PFSK-1 (cell line): ENCODE results near the gene CCT6B. TPM values are rescaled to one million over a fixed set of nuclear protein-coding genes. Genes with fewer than 3 reads are reported as not detected.

Experiments used
- FOXP2 ChIP-seq: optimal IDR thresholded peaks from 2 replicates; pipeline ENCODE3; 2011; ENCODE audit warnings: borderline replicate concordance, control low read depth, inconsistent platforms; ENCODE audit not compliant: insufficient read depth; ENCODE audit errors: extremely low read length, extremely low read depth
- POLR2AphosphoS5 ChIP-seq: IDR thresholded peaks from 2 replicates; pipeline ENCODE4 v1.6.1; 2012; ENCODE audit warnings: low read depth, mild to moderate bottlenecking, control low read depth, low read length, moderate library complexity
- SIN3A ChIP-seq: IDR thresholded peaks from 2 replicates; pipeline ENCODE4 v1.6.1; 2012; ENCODE audit warnings: mild to moderate bottlenecking, low read length, moderate library complexity, borderline replicate concordance; ENCODE audit not compliant: insufficient read depth
- TAF1 ChIP-seq: IDR thresholded peaks from 2 replicates; pipeline ENCODE4 v1.6.1; 2012; ENCODE audit warnings: low read length, control low read depth, borderline replicate concordance; ENCODE audit not compliant: insufficient read depth
- polyA plus RNA-seq: library from polyadenylated mRNA; unstranded; fragments of >200 nt; gene quantifications from one replicate; pipeline ENCODE4 v1.2.1, GENCODE V29; 2012; ENCODE audit warnings: low read depth, missing spikeins; ENCODE audit not compliant: insufficient read length
- TF ChIP-seq, protein P1 (sequence below), 2 experiments: IDR thresholded peaks; 2 replicates each; pipeline versions ENCODE4 v1.6.1 to v1.8.0; 2011 to 2012; ENCODE audit warnings: low read depth in 2 of 2, low read length in 2 of 2, control low read depth in 1 of 2, inconsistent platforms in 1 of 2, mild to moderate bottlenecking in 1 of 2, moderate library complexity in 1 of 2; ENCODE audit not compliant: insufficient read depth in 1 of 2

CCT6B gene, protein sequence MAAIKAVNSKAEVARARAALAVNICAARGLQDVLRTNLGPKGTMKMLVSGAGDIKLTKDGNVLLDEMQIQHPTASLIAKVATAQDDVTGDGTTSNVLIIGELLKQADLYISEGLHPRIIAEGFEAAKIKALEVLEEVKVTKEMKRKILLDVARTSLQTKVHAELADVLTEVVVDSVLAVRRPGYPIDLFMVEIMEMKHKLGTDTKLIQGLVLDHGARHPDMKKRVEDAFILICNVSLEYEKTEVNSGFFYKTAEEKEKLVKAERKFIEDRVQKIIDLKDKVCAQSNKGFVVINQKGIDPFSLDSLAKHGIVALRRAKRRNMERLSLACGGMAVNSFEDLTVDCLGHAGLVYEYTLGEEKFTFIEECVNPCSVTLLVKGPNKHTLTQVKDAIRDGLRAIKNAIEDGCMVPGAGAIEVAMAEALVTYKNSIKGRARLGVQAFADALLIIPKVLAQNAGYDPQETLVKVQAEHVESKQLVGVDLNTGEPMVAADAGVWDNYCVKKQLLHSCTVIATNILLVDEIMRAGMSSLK
- polyA plus RNA-seq, result 1.9 TPM

DNA sequence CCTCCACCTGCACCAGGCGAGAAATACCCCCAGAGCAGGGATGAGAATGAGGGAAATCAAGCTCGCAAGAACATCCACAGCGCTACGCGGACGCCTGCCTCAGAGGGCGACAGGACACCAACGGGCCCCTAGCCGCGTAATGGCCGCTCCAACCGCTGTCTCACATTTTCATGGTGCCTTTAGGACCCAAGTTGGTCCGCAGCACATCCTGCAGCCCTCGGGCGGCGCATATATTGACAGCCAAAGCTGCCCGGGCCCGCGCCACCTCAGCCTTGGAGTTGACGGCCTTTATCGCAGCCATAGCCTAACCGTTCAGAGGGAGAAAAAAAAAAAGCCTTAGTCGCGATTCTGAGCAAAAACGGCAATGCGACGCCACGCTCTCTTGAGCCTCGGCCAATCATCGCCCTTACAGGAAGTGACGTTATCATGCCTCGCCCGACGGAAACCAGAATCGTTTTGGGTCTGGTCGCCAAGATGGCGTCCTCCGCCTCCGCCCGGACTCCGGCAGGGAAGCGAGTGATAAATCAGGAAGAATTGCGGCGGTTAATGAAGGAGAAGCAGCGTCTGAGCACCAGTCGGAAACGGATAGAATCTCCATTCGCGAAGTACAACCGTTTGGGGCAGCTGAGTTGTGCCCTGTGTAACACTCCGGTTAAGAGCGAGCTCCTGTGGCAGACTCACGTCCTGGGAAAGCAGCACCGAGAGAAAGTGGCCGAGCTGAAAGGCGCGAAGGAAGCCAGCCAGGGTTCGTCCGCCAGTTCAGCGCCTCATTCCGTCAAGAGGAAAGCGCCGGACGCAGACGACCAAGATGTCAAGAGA lies at the start of gene CCT6B, which contains the start of gene ZNF830:
CCT6B (minus strand) TSS at position 368 of the 819 bp plus-strand sequence; CDS start at position 301, 67 bp downstream.
ZNF830 (plus strand) TSS at position 448 of the 819 bp plus-strand sequence; CDS start at position 475, 27 bp downstream.
- TF ChIP-seq POLR2AphosphoS5 (peak; percentile 95), TAF1 (peak; percentile 92; the same call in 1 of the 2 replicates), FOXP2 (no peak)
- TF ChIP-seq, protein P1, sequence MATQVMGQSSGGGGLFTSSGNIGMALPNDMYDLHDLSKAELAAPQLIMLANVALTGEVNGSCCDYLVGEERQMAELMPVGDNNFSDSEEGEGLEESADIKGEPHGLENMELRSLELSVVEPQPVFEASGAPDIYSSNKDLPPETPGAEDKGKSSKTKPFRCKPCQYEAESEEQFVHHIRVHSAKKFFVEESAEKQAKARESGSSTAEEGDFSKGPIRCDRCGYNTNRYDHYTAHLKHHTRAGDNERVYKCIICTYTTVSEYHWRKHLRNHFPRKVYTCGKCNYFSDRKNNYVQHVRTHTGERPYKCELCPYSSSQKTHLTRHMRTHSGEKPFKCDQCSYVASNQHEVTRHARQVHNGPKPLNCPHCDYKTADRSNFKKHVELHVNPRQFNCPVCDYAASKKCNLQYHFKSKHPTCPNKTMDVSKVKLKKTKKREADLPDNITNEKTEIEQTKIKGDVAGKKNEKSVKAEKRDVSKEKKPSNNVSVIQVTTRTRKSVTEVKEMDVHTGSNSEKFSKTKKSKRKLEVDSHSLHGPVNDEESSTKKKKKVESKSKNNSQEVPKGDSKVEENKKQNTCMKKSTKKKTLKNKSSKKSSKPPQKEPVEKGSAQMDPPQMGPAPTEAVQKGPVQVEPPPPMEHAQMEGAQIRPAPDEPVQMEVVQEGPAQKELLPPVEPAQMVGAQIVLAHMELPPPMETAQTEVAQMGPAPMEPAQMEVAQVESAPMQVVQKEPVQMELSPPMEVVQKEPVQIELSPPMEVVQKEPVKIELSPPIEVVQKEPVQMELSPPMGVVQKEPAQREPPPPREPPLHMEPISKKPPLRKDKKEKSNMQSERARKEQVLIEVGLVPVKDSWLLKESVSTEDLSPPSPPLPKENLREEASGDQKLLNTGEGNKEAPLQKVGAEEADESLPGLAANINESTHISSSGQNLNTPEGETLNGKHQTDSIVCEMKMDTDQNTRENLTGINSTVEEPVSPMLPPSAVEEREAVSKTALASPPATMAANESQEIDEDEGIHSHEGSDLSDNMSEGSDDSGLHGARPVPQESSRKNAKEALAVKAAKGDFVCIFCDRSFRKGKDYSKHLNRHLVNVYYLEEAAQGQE (IDR thresholded peaks at IDR 0.05; ENCODE audit: insufficient read depth in 1 of 2, low read depth in 2 of 2, low read length in 2 of 2), result 0 out of 4 replicates have a peak, but pooled peaks of 1 of the 2 experiments have one; percentile 36

DNA sequence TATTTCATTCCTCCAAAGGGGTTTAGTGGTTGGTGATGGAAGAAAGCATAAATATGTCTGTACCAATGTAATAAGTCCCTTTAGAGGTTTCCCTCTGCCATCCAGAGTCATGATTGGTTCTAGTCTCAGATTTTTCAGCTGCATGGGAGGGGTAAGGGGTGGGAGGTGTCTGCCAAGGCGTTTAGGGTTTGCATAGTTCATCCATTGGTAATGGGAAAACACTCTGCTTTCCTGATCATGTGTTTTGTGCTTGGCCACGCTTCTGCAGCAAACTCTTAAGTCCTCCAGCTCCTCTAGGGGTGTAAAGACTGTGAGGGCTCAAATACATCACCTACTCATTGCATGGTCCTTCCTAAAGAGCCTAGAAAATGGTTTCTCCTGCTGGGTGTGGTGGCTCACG lies 48.8 kb upstream of the CCT6B start:
- TF ChIP-seq SIN3A (no peak), FOXP2 (no peak), POLR2AphosphoS5 (no peak), TAF1 (no peak)
- TF ChIP-seq, protein P1 (IDR thresholded peaks at IDR 0.05; ENCODE audit: insufficient read depth in 1 of 2, low read depth in 2 of 2, low read length in 2 of 2), result no peak

DNA sequence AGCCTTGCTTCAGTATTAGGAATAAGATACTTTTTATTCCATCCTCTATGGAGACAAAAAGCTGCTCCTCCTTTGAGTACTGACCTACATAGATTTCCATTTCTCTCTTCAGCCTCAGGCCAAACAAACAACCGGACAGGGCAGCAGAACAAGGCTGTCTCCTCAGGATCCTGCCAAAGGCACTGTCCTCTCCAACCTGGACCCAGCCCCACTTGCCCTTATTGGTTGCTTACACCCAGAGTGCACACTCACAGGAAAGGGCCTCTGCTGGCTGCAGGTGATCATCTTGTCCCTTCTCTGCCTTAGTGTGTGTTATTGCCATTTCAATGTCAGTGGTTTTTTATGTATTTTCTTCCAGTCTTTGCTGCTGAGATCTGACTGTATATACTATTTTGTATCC lies 45.7 kb upstream of the CCT6B start:
- TF ChIP-seq SIN3A, result no peak
- TF ChIP-seq, protein P1 (IDR thresholded peaks at IDR 0.05; ENCODE audit: insufficient read depth in 1 of 2, low read depth in 2 of 2, low read length in 2 of 2), result no peak

DNA sequence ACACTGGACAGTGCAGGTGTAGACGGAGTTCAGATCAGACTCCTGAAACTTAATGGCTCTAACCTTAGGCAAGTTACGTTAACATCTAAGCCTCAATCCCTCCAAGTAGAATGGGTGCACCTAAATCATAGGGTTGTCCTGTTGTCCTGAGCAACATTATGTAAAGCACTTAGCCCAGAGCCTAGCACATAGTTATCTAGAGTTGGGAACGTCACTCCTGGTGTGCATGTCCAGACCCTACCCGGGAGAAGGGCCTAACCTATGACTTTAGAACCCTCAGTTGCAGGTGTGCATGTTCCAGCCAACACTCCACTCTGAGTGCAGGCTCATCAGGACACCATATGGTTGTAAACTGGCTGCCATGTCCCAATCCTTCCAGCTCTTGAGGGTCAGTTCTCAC lies 45.1 kb upstream of the CCT6B start:
- no peak for TF ChIP-seq SIN3A

DNA sequence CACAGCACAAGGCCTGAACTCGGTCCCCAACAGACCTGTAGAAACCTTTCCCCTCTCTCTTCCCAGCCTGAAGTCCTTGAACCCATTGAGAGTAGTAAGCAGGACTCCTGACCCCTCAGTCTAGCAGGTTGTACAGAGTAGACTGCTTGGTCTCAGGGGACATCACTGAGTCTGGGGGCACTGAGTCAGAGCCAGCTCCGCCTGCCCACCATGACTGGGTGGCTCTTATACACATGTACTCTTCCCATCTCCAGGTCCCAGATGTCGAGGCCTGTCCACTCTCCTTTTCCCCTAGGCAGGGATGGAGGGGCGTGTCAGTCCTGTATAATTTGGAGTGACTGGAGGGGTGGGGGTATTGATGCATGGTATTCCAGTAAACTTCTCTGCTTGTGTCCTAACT lies 42.5 kb upstream of the CCT6B start:
- TF ChIP-seq FOXP2, result no peak
- TF ChIP-seq TAF1, result no peak
- TF ChIP-seq POLR2AphosphoS5, result no peak
- TF ChIP-seq SIN3A, result no peak
- TF ChIP-seq, protein P1 (IDR thresholded peaks at IDR 0.05; ENCODE audit: insufficient read depth in 1 of 2, low read depth in 2 of 2, low read length in 2 of 2), result no peak
